Stimulated activated CD4-positive, alpha-beta T cell treated with anti-CD3 and anti-CD28 coated beads, Interleukin-4, amount 100 ng/mL, for 48 hours (primary cell): Measurements from ENCODE around the gene SETX.

Experiments used
- DNase-seq, 2 donors: peaks; one replicate each; pipeline ENCODE4 v3.0.0-alpha.2; 2020; ENCODE audit warnings: low read depth in 2 of 2

SETX gene

DNA sequence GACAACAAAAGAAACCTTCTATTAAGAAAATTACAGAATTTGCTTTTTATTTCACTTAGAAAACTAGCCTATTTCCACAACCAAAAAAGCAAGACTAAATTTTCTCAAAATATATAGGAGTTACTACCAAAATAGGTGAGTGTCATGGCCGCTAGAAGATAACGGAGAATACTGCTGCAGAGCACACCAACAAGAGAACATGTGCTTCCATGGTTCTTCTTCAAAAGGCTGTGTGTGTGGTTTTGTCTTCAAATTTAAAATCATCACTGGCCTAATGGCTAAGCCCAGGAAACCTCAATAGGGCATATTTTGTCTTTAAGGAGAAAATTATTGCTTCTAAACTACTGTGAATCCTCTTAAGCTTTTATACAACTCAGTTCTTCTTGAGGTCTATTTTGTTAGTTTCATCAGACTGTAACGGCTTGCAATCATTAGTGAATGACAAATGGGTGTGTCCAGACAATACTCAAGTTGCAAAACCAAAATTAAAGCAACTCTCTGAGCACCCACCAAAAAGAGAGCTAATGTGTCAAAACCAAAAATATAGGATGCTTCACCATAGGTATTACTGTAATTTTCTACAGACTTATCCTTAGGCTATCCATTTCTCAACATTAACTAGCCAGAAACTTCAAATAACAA is 3.3 kb downstream of the SETX start:
- no peak for DNase-seq

DNA sequence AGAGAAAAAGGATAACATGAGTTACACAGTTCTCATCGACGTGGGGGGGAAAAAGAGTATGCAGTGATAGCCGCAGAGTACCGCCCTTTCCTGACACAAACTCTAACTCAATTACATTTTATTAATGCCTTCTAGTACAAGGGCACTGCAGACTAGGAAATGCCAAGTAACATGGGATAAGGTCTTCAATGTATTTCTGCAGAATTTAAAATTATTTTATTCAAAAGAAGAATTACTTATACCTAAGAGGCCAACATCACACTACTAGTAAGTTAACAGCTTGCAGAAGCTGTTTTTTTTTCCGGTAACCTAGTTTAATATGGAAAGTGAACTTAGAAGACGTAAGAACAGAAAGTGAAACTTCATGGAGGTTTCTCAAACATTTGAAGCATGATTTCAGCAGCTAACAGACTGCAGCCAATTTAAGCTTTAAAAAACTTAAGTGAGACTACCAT is 3.9 kb downstream of the SETX start:
- peak in 1 of 2 donors; percentile 11 for DNase-seq

DNA sequence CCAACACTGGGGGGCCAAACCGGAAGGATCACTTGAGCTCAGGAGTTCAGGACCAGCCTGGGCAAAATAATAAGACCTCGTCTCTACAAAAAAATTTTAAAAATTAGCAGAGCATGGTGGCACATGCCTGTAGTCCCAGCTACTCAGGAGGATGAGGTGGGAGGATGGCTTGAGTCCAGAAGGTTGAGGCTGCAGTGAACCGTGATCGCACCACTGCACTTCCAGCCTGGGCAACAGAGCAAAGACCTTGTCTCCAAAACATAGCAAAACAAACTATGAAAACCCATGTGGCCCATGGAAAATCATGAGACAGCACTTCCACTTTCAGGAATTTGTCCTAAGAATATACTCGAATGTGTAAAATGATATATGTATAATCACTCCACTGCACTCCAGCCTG is 6.1 kb downstream of the SETX start:
- DNase-seq: no peak

DNA sequence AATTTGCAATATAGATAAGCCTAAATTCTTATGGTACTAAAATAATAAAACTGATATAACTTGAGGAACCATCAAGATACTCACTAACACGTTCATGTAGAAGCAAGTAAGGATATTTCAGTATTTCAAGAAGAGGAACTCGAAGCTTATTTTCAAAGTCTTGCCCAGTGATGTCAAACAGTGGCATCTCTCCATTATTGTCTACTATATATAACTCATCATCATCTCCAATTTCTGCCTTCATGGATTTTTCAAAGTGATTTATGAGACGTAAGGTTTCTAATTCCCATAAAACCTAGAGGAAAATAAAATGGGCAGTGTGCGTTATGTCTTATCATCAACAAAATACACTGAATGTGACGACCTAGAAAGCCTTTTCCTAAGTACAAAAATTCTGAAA is 8.6 kb downstream of the SETX start:
- no peak for DNase-seq

DNA sequence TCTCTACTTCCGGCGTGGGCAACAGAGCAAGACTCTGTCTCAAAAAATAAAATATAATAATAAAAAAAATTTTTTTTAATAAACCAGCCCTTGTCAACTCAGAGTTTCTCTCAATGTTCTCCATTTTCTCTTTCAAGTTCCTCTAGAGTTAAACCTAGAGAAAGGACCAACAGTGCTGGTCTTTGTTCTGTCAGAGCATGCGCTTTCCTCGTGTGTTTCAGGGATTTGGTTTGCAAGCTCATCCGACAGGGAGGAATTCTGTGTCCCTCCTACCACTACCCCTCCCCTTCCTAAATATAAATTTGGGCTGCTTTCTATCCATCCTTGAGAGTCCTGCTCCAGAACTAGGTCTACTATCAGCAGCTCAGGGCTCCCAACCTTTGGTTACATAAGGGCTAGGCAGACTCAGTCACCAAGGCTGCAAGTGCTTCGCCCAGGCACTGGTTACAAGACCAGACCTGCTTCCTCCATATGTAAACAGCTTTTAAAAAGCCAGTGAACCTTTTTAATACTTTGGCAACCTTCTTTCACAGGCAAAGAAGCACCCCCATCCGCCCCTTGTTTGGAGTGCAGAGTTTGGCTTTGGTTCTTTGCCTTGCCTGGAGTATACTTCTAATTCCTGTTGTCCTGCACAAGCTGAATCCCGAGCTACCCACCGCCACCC is 13.5 kb downstream of the SETX start:
- DNase-seq: no peak

DNA sequence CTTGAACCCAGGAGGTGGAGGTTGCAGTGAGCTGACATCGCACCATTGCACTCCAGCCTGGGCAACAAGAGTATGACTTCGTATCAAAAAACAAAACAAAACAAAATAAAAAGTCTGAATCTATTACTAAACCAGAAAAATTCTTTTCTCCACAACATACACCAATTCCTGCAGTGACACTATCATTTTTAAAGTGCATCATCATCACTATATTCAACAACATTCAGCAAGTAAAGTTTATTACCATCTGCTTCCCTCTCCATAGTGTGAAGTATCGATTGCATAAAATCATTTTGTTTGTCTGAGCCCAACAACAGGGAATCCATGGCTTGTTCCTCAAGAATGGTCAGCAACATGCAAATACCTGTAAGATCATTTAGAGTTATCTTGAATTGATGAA is 20.4 kb downstream of the SETX start:
- DNase-seq: no peak

DNA sequence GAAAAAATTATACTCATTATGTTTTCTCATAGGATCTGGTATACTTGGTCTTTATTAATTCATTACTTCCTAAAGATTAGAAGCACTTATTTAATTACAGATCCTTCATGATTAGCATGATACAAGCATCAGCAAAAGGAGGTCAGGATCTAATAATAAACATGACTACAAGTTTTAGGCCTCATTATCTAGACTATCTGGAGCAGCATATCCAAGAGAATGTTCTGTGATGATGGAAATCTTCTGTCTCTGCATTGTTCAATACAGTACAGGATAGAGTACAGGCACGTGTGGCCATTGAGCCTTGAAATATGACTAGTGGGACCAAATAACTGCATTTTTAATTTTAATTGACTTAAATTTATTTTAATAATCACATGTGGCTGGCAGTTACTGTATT is 21.2 kb downstream of the SETX start:
- DNase-seq: no peak

DNA sequence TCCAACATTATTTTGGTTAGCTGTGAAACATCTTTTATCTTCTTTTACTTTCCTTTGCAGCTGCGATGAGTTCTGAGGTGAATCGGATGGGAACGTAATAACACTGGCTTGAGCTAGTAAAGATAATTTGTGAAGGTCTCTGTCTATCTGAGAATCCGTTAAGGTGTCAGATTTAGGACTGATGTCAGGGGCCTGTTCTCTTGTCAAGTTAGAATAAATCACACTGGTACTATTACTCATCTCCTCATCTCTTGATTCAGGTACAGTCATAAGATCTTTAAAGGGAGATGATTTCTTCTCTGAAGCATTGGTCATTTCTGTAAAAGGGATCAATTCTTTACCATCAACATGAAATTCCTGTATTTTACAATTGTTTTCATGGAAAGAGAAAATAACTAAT is 26.2 kb downstream of the SETX start:
- DNase-seq: no peak

DNA sequence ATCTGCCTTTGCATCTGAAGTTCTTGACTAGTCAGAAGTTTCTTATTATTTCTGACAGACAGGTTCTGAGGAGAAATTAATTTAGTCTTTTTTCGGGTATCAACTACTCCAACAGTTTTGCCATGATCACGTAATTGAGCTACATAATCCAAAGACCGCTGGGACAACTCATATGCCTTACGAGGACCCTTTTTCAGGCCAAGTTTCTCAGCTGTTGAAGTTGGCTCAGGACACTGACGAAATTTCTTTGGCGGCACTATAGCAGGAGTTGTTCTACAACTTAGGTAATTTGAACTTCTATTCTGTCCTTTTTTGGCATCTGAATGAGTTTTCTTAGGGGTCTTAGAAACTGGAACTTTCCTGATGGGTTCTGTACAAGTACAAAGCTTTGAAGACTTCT is 27.2 kb downstream of the SETX start:
- DNase-seq: no peak

DNA sequence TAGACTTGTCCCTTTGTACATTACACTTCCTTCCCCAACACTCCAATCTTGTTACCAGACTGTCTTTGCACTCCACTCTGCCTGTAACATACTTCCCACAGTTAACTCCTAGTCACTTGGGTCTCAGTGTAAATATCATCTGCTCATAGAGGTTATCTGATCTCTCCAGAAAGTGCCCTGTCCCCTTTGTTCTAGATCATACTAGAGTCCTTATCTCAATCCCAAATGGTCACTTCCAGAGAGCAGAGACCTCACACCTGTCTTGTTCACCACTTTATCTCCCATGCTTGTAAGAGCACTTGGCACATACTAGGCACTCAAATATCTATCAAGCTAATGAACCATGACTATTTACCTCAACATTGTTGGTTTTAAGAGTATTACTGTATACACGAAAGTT is 30.4 kb downstream of the SETX start:
- DNase-seq: no peak

DNA sequence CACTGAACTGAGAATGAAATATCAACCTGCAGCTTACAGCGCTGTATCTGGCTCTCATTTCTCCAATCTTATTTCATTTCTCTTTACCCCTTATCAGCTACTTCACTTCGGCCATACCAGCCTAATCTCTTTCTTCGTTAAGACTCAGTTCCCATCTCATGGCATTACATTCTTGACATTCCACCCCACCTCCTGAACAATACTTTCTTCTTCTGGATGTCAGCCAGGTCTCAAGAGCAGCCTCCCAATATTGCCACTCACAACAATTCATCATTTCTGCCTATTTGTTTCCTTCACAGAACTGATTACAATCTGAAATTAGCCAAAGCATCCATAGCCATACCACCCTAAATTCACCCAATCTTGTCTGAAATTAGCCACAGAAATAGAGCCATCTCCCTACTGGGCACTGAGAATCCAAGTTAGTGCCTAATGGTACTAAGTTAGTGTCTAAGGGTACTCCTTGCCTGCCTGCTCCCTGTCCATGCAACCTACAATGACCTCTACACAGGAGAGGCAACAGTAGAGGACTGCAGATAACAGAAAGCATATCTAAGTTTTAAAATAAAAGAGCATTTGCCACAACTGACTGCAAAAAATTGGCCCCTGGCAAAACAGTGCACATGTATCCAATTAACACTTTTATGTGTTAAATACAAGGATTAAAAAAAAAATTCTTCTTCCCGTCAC is 35.2 kb downstream of the SETX start:
- no peak for DNase-seq

DNA sequence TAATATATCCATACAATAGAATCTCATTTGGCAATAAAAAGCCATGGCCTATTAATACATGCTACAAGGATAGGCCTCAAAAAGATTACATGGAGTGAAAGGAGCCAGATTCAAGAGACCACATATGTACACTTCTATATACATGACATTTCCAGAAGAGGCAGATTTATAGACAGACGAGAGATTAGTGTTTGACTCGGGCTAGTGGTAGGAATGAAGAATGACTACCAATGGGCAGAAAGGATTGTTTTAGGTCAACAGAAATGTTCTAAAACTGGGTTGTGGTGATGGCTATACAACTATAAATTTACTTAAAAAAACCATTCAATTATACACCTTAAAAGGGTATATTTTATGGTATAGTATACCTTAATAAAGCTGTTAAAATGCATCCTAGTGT is 41.9 kb downstream of the SETX start:
- DNase-seq: no peak

DNA sequence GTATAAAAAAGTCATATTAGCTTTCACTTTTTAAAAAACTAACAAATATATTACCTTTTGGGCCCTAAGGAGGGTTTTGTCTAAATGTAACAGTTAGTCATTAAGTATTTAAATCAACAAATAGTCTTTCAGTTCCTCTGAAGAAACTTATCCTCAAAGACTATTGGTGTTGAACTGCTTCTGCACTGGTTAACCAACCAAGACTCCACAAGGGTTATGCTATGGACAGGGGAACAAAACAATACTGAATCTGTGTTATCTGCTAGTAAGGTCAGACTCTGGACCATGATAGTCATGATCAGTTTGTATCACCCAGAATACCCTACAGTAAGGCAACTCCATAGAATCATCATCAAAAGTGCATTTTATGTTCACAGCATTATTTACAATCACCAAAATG is 42.4 kb downstream of the SETX start:
- no peak for DNase-seq

DNA sequence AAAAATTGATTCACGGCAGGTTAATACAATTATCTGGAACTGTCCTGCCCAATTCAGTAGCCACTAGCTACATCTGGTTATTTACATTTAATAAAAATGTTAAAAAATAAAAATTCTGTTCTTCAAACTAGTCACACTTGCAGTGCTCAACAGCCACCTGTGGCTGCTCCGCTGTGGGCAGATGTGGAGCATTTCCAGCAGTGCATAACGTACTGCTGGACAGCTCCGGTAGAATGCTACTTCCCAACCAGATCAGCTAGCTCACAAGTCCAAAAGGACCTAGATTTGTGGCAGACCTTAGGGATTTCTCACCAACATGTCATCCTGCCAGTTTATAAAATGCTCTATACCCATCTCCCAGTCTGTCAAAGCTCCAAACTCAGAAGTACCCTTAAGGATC is 42.8 kb downstream of the SETX start:
- no peak for DNase-seq

DNA sequence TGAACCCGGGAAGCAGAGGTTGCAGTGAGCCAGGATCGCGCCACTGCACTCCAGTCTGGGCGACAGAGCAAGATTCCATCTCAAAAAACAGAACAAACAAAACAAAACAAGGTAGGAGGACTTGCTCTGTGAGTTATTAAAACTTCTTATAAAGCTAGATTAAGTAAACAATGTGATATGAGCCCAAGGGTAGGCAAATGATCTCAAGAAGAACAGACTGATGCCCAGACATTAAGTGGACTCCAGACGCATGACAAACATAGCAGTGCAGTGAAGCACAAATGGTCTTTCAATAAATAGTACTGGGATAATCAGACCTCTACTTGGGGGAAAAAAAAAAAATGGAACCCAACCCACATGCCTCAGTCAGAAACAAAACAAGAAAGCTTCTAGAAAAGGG is 45.7 kb downstream of the SETX start:
- no peak for DNase-seq

DNA sequence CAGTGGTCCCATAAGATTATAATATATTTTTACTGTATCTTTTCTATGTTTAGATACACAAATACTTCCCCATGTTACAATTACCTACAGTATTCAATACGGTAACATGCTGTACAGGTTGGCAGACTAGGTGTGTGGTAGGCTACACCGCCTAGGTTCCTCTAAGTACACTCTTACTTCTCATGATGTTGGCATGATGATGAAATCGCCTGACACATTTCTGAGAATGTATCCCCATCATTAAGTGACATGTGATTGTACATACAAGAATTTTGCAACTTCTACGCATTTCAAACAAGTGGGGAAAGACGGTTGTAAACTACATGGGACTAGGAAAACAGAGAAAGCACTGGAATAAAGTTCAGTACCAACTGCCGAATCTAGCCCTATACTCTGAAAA is 53.3 kb downstream of the SETX start:
- no peak for DNase-seq

DNA sequence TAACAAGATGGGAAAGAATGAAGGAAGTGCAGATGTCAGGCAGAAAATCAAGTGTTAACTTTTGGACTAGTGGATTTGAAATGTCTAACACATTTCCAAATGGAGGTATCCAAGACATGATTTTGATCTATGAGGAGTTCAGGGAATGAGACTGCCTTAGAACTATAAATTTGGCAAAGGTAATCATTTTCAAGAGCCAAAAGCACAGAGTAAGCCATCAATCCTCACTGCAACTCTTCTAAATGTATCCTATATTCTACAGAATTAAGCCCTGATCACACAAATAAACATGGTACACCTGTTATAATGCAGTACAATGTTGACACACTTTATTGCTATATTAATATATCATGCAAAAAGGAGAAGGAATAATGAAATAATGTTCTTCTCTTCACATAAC is 55.6 kb downstream of the SETX start:
- no peak for DNase-seq

DNA sequence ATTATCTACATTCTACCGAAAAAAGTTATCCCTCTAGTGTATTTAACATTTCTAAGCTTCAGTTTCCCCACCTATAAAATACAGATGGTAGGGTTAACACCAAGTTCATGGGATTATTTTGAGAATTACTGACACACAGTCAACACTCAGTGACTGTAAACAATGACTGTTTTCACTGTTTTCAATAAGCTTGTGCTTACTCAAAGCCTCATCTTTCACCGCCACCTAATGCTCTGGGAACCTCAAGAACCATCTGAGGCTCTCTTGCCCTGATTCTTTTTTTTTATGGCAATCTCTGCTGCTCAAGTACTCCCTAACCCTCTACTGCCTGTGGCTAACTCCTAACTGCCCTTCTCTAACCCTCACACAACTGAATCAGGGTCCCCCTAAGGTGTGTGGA is 59.6 kb downstream of the SETX start:
- DNase-seq: no peak

DNA sequence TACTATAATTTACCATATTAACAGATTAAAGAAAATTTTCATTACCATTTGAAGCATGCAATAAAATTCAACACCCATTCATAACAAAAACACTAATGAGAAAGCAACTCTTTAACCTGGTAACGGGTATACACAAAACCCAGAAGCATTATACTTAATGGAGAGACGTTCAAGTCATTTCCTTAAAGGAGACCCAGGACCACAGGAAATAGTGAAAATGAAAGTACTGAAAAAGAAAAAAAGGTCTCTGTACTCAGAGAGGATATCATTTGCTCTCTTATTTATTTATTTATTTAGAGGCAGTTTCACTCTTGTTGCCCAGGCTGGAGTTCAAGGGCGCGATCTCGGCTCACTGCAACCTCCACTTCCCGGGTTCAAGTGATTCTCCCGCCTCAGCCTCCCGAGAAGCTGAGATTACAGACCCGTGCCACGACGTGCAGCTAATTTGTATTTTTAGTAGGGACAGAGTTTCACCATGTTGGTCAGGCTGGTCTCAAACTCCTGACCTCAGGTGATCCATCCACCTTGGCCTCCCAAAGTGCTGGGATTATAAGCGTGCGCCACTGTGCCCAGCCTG is 61.6 kb downstream of the SETX start:
- DNase-seq: no peak

DNA sequence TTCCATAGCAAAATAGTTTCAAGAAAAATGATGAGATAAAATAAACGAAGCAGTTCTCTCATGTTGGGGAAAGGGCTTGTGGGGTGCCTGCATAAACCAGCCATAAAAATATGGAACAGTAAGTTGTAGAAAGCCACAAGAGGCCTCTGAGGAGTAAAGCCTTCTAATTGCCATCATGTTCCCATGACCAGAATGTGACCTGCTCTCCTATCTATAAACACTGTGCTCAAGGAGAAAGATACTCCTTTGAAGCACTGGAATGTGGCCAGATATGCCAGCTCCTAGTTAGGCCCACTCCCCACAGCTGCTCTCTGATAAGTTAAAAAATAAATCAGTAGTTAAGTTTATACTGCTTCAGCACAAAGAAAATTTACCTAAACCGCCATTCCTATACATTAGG is 65.8 kb downstream of the SETX start:
- no peak for DNase-seq

DNA sequence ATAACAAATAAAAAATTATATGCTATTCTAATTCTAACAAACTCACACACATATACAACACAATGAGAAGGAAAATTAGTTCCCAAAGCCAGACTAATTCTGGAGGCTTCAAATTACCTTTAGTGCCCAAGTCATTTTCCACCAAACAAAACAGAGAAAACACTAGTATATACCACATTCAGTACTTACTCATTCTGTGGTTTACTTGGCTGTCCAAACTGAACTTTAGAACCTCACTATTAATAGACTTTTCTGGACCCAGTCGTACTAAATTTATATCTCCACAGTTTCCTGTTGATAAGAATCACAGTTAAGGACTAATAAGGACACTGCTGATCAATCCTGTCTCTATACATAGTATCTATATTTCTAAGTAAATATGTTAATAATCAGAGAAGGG is 66.4 kb downstream of the SETX start:
- no peak for DNase-seq

DNA sequence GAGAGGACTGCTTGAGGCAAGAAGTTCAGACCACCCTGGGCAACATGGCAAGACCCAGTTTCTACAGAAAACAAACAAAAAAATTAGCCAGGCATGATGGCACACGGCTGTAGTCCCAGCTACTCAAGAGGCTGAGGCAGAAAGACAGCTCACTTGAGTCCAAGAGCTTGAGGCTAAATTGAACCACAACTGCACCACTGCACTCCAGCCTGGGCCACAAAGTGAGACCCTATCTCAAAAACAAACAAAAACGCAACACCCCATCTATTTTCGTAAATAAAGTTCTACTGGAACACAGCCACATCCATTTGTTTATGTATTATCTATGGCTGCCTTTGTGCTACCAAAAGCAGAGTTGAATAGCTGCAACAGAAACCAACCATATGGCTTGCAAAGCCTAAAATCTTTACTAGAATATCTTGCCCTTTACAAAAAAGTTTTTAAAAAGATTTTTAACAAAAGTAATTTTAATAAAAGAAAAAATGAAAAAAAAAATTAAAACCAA is 67.5 kb downstream of the SETX start:
- DNase-seq: no peak

DNA sequence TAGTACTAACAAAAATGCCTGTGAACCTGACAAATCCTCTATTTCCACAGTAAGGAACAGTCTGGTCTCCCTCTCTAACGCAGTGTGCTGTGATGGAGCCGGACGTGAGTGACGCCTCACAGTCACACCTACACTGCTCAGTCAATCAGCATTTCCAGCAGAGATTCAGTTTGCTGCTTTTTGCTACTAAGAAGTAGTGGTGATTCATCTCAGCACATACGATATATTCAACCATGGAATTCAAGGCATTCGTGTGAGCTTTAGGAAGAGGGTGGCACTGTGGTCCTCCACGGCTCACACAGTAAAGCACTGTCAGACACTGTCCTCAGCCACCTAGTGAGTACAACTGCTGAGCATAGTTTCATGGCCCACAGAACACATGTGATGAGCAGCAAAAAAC is 70.9 kb downstream of the SETX start:
- no peak for DNase-seq
